Gastrocnemius medialis (tissue), 4 donors: ENCODE measurements around the gene PKNOX2.

Experiments
- CTCF ChIP-seq, 5 experiments: fragments of 450-650 bp in 3 of 5; fragments of 200-600 bp in 2 of 5; sonication (generic) in 2 of 5; IDR thresholded peaks in 4 of 5; conservative IDR thresholded peaks in 1 of 5; 1 replicate in 4 of 5; 2 replicates in 1 of 5; pipeline ENCODE4 v1.5.1; 2016 to 2019; ENCODE audit warnings: antibody characterized with exemption in 5 of 5, mild to moderate bottlenecking in 3 of 5, moderate library complexity in 3 of 5
- POLR2A ChIP-seq, 2 donors: fragments of 450-650 bp; IDR thresholded peaks; one replicate each; pipeline ENCODE4 v1.6.1; 2017; ENCODE audit warnings: antibody characterized with exemption in 2 of 2, mild to moderate bottlenecking in 2 of 2, moderate library complexity in 2 of 2

- TF ChIP-seq CTCF (IDR thresholded peaks at IDR 0.05 in 4 of 5, conservative IDR thresholded peaks at IDR 0.05 in 1 of 5) = peak in 1 of 5 experiments; percentile 20
- peak in 1 of 2 donors; percentile 15 for TF ChIP-seq POLR2A (IDR thresholded peaks at IDR 0.05)
Observed at GRCh38 chr11:125211191-125211947, 46.8 kb downstream of the PKNOX2 start.
